GM19099 (cell line): ENCODE data around the gene BCAS1.

Experiments
- POLR2A ChIP-seq: IDR thresholded peaks from 3 replicates; pipeline ENCODE4 v1.6.1; 2011; ENCODE audit warnings: low read depth; ENCODE audit not compliant: insufficient read length; ENCODE audit errors: extremely low read depth

The BCAS1 gene

GRCh38 chr20:54002741-54003140 is 67.7 kb downstream of the BCAS1 start:
- no peak for TF ChIP-seq POLR2A

- TF ChIP-seq POLR2A = no peak
Measured at GRCh38 chr20:54002056-54002575, 68.3 kb downstream of the BCAS1 start.

GRCh38 chr20:54000914-54001313 is 69.5 kb downstream of the BCAS1 start:
- TF ChIP-seq POLR2A = no peak

- no peak for TF ChIP-seq POLR2A
Measured at GRCh38 chr20:54000262-54000661, 70.1 kb downstream of the BCAS1 start.

GRCh38 chr20:53999077-53999476 is 71.3 kb downstream of the BCAS1 start:
- no peak for TF ChIP-seq POLR2A

GRCh38 chr20:53996584-53997486 is 73.6 kb downstream of the BCAS1 start:
- TF ChIP-seq POLR2A = no peak

- TF ChIP-seq POLR2A = no peak
Measured at GRCh38 chr20:53995949-53996348, 74.4 kb downstream of the BCAS1 start.

DNA sequence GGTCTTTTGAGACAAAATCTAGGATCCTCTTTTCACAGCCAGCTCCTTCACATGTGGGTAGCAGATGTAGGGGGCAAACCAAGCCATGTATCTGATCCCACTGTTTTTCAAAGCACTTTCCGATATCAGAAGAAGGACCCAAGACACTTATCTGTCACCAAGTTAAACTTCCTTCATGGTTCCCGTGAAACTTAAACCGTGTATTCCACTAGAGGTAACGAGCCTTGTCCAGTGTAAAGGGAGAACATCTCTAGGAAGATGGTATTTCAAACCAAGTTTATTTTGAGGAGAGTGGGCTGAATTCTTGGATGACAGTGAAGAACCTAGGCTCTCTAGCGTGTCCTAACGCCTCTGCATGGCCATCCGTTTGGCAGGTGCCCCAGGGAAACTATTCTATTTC is 76.3 kb downstream of the BCAS1 start:
- no peak for TF ChIP-seq POLR2A

GRCh38 chr20:53993310-53993709 is 77.1 kb downstream of the BCAS1 start:
- TF ChIP-seq POLR2A = no peak

DNA sequence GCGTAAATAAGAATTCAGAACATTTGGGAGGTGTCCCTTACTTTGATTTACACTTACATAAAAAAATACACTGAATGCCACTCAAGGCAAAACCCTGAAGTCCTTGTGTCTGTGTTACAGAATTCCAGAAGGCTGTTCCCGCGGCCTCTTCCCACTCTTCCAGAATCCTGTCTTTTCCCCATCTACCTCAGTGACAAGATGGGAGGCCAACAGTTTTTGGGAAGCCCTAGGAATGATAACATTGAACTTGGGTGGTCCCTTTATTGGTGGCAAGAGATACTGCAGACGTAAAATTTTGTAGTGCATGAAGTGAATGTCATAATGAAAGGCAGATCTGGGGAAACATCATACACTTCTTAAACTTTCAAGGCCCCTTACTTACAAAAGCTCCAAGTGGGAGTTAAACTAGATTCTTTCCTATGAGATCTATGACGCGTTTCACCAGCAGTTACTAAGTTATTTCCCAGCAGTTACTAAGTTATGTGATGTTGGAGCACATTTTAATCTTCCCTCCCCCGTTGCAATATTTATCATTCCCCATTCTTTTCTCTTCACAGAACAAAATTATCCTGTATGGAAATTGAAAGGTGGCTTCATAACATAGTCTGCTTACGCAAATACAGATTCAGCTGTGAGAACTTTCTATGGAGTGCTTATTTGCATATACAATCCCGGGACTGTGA is 79.5 kb downstream of the BCAS1 start:
- no peak for TF ChIP-seq POLR2A

GRCh38 chr20:53990003-53990402 is 80.4 kb downstream of the BCAS1 start:
- no peak for TF ChIP-seq POLR2A

GRCh38 chr20:53989401-53989800 is 81.0 kb downstream of the BCAS1 start:
- TF ChIP-seq POLR2A = no peak

DNA sequence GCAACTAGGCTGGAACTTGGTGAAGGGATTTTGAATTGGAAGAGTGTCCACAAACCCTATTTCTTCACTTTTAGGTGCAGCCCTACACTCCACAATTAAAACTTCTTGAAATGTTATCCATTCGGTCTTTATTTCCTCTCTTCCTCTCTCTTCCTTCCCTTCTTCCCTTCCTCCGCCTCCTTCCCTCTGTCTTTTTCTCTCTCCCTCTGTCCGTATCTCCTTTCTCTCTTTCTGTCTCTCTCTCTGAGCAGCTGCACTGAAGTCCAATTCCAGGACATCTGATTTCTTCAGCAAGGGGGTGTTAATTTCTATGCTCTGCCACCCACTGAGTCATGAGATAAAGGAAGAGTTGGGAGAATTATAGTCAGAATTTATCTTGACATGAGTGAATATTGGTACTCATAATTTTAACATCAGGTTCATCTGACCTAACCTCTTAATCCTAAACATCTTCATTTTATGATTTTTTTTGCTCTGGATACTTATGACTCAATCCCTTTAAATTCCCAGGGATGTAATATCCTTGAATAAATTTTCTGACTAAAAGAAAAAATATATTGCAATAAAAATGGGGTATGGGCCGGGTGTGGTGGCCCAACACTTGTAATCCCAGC is 84.2 kb downstream of the BCAS1 start:
- no peak for TF ChIP-seq POLR2A

GRCh38 chr20:53985150-53985518 is 85.3 kb downstream of the BCAS1 start:
- no peak for TF ChIP-seq POLR2A

GRCh38 chr20:53984356-53985149 is 85.8 kb downstream of the BCAS1 start:
- no peak for TF ChIP-seq POLR2A
